Tibial nerve (tissue), 3 donors: ENCODE results near the gene DLG5.

Experiments used
- CTCF ChIP-seq, 5 experiments: fragments of 200-600 bp in 3 of 5; fragments of 450-650 bp in 2 of 5; sonication (generic) in 3 of 5; IDR thresholded peaks; one replicate each; pipeline ENCODE4 v1.5.1; 2016 to 2019; ENCODE audit warnings: antibody characterized with exemption in 5 of 5, mild to moderate bottlenecking in 3 of 5, moderate library complexity in 2 of 5
- POLR2A ChIP-seq, 2 donors: fragments of 450-650 bp; IDR thresholded peaks; one replicate each; pipeline ENCODE4 v1.6.1; 2017; ENCODE audit warnings: antibody characterized with exemption in 2 of 2, mild to moderate bottlenecking in 2 of 2, moderate library complexity in 2 of 2

DNA sequence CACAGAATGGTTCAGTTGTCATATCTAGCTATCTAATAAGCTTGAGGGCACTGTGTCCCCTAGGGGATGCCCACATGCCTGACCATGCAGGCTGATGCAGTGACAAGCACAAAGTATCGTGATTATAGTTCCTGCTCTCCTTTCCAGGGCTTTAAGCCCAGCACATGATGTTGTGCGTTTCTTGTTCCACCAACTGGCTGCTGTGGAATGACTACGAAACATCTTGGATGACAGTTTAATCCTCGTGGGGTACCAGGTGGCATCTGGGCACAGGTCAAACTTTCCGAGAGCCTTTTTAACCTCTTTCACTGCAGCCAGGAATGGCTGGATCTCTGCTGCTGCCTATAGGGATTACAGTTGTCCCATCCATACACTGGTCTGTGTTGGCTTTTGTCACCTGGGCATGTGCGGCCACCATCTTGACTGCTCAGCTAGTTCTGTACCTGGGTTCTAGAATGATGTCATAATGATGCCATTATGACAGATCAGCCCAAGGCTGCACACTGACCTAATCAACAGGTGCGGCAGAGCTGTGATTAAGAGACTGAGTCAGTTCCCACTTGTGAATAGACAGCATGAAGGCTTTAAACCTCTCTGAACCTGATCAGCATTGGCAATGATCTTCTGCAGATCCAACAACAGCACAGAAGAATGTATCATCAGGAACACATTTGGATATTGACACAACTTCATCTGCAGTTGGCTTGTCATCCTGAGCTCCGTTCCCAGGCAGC lies 144.1 kb downstream of the DLG5 start:
- TF ChIP-seq CTCF (IDR thresholded peaks at IDR 0.05) (no peak), POLR2A (IDR thresholded peaks at IDR 0.05) (no peak)
